Thyroid gland (tissue), 4 donors: ENCODE results near the gene SPATA3.

Source experiments
- POLR2A ChIP-seq, 2 donors: fragments of 450-650 bp; IDR thresholded peaks; one replicate each; pipeline ENCODE4 v1.6.1; 2017; ENCODE audit warnings: antibody characterized with exemption in 2 of 2, mild to moderate bottlenecking in 2 of 2, moderate library complexity in 1 of 2
- TF ChIP-seq, protein P1 (sequence below), 6 experiments: fragments of 200-600 bp in 3 of 6; fragments of 450-650 bp in 3 of 6; sonication (generic) in 3 of 6; IDR thresholded peaks; one replicate each; pipeline ENCODE4 v1.5.1; 2016 to 2019; ENCODE audit warnings: antibody characterized with exemption in 6 of 6, mild to moderate bottlenecking in 2 of 6, inconsistent platforms in 1 of 6, moderate library complexity in 1 of 6

DNA sequence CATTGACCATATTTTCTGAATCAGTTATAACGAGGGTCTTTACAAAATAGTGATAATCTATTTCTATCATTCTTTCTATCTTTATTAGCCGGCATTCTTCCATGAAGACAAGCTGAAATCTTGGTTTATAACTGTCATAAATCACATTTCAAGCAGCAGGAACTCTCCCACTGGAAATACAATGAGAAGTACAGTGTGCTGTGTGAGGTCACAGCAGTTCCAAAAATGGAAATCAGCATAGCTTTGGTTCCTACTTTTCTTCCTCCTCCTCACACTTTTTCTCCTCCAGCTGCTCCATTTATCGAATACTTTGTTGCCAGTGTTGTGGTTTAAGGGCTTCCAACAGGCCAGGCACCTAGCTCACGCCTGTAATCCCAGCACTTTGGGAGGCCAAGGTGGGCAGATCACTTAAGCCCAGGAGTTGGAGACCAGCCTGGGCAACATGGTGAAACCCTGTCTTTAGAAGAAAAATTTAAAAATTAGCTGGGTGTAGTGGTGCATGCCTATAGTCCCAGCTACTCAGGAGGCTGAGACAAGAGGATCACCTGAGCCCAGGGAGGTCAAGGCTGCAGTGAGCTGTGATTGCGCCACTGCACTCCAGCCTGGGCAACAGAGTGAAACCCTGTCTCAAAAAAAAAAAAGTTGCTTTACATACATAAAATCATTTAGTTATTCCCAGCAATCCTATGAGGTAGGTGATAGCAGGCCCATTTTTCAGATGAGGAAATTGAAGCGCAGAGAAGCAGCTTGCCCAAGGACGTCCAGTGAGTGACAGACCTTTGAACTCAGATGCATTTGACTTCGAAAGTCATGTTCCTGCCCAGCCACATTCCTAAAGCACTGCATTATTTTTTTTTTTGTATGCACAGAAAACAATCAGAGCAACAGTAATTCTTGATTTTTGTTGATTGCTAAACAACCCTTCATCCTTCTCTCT is 36.8 kb upstream of the SPATA3 start:
- TF ChIP-seq, protein P1, sequence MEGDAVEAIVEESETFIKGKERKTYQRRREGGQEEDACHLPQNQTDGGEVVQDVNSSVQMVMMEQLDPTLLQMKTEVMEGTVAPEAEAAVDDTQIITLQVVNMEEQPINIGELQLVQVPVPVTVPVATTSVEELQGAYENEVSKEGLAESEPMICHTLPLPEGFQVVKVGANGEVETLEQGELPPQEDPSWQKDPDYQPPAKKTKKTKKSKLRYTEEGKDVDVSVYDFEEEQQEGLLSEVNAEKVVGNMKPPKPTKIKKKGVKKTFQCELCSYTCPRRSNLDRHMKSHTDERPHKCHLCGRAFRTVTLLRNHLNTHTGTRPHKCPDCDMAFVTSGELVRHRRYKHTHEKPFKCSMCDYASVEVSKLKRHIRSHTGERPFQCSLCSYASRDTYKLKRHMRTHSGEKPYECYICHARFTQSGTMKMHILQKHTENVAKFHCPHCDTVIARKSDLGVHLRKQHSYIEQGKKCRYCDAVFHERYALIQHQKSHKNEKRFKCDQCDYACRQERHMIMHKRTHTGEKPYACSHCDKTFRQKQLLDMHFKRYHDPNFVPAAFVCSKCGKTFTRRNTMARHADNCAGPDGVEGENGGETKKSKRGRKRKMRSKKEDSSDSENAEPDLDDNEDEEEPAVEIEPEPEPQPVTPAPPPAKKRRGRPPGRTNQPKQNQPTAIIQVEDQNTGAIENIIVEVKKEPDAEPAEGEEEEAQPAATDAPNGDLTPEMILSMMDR (IDR thresholded peaks at IDR 0.05): no peak
- no peak for TF ChIP-seq POLR2A (IDR thresholded peaks at IDR 0.05)
